ENCODE results near the gene SLC39A7. TPM values are rescaled to one million over a fixed set of nuclear protein-coding genes. Genes with fewer than 3 reads are reported as not detected.

SLC39A7 gene
- total and polyA plus RNA-seq, 12 donors = 25.8 to 178 (median 53.1) TPM

DNA sequence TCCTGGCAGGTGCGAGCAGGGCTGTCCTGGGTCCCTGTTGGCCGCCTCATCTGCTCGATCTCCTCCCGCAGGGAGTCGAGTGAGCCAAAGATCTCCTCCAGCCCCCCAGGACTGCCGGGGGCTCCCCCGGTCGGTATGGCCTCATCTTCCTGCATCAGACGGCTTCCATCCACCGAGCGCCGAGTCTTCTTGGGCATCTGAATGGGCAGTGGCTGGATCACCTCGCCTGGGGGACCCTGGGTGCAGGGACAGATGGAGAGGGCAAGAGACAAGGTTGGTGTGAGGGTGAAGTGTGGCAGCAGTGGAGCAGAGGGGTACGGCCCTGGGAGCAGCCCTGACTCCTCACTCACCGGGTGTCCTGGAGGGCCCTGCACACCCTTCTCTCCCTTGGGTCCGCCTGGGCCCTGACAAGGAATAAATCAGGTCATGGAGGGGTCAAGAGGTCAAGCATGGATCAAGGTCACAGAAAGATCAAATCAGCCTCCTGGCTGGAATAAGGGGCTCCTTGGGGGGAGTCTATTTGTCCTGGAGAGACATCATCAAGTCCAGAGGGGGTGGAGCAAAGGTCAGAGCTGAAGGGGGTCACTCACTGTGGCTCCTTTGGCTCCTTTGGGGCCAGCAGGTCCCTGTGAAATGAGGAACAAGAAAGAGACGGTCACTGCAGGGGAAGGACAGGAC is 34.9 kb upstream of the SLC39A7 start:
- H3K4me1 ChIP-seq = peaks cover 0 to 17% (median 7%) of the 10 kb centered on the region in 9 donors
- intact Hi-C loops (cut with DNase I) = no loop called here
- DNase-seq (no peak), ATAC-seq (no peak)
- no peak overlapping the region for H3K27ac ChIP-seq
- no peaks in the 10 kb centered on the region for H3K9me3 ChIP-seq
- TF ChIP-seq, protein P1, sequence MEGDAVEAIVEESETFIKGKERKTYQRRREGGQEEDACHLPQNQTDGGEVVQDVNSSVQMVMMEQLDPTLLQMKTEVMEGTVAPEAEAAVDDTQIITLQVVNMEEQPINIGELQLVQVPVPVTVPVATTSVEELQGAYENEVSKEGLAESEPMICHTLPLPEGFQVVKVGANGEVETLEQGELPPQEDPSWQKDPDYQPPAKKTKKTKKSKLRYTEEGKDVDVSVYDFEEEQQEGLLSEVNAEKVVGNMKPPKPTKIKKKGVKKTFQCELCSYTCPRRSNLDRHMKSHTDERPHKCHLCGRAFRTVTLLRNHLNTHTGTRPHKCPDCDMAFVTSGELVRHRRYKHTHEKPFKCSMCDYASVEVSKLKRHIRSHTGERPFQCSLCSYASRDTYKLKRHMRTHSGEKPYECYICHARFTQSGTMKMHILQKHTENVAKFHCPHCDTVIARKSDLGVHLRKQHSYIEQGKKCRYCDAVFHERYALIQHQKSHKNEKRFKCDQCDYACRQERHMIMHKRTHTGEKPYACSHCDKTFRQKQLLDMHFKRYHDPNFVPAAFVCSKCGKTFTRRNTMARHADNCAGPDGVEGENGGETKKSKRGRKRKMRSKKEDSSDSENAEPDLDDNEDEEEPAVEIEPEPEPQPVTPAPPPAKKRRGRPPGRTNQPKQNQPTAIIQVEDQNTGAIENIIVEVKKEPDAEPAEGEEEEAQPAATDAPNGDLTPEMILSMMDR (IDR thresholded peaks at IDR 0.05) = no peak
- H3K36me3 ChIP-seq = no peaks in the 10 kb centered on the region
- H3K27me3 ChIP-seq = no peaks in the 10 kb centered on the region
- 87 to 94% methylated on average over 17 of the region's 17 CpGs for WGBS, 2 donors
- H3K4me3 ChIP-seq = no peak overlapping the region

DNA sequence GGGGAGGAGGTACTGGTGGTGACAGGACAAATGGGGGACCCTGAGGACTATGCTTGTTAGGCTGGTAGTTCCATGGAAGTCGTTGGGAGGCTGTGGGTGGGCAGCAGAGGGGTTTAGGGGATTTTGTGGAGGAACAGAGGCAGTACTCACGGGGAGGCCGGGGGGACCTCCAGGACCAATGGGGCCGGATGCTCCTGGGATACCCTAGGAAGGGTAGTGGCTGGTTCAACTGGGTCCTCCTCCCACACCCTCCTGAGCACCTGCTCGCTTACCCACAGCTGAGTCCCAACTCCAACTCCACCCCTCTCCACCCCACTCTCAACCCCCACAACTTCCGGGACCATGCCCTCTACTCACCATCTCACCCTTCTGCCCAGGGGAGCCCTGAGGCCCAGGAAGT is 34.3 kb upstream of the SLC39A7 start:
- 85 to 89% methylated on average over 6 of the region's 6 CpGs for WGBS, 2 donors
- ATAC-seq (no peak), DNase-seq (no peak)
- intact Hi-C loops (cut with DNase I) = no loop called here
- H3K27me3 ChIP-seq = no peaks in the 10 kb centered on the region
- H3K4me1 ChIP-seq = peaks cover 0 to 10% (median 7%) of the 10 kb centered on the region in 9 donors
- H3K27ac ChIP-seq = no peak overlapping the region
- H3K4me3 ChIP-seq = no peak overlapping the region
- H3K36me3 ChIP-seq = no peaks in the 10 kb centered on the region
- TF ChIP-seq, protein P1 (IDR thresholded peaks at IDR 0.05) = no peak
- H3K9me3 ChIP-seq = no peaks in the 10 kb centered on the region

DNA sequence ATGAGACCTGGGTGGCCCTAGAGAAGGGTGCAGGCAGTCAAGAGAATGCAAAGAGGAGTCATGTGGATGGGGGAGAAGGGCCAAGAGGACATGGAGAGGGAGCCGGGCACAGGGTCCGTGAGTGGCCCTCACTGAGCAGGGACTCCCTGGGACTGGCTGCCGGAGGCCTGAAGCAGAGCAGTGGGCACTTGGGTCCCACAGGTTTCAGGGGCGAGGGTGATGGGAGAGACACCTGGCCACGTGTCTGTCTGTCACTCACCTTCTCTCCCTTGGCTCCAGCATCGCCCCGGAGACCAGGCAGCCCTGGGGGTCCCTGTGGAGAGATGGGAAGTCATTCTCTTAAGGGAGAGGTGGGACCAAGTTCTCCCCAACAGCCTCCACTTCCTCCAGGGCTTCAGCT is 33.9 kb upstream of the SLC39A7 start:
- WGBS, 2 donors = 74 to 86% methylated on average over 7 of the region's 7 CpGs
- no peaks in the 10 kb centered on the region for H3K9me3 ChIP-seq
- TF ChIP-seq, protein P1 (IDR thresholded peaks at IDR 0.05) = no peak
- ATAC-seq (no peak), DNase-seq (no peak)
- no peak overlapping the region for H3K27ac ChIP-seq
- H3K4me3 ChIP-seq = no peak overlapping the region
- intact Hi-C loops (cut with DNase I) = no loop called here
- H3K27me3 ChIP-seq = no peaks in the 10 kb centered on the region
- peaks cover 0 to 8% (median 4%) of the 10 kb centered on the region in 9 donors for H3K4me1 ChIP-seq
- H3K36me3 ChIP-seq = no peaks in the 10 kb centered on the region

DNA sequence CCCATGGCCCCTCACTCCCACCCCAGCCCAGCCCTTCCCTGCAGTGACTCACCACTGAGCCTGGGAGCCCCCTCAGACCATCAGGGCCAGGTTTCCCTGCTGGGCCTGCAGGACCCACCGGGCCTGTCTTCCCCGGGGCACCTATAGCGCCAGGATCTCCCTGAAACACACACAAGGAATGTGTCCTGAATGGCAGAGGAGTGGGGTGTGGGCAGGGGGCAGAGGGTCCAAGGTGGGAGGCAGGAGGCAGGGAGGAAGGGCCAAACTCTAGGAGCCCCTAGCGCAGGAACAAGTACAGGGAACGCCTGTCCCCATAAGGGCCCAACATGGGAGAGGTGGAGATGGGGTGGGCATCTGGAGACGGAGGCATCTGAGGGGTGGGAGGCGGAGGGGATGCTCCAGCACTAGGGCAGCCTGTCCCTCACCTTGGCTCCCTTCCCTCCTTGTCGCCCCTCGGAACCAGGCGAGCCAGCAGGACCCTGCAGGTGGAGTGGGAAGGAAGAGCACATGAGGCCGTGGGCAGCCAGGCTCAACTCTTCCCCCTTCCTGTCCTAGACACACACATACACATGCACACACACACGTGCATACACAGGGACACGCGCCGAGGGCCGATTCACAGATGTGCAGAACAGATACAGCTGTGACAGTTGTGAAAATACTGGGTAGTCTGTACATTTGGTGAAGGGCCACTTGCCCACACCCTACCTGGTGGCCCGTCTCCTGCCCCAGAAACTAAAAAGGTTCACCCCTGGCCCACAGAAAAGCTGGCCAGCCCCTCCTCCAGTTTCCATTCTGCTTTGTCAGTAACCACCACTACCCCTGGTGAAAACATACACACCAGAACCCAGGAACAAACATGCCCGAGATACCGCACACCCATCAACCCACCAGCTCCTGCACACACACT is 33.0 kb upstream of the SLC39A7 start:
- H3K4me3 ChIP-seq = no peak overlapping the region
- no peaks in the 10 kb centered on the region for H3K4me1 ChIP-seq
- ATAC-seq (no peak), DNase-seq (no peak)
- H3K27me3 ChIP-seq = no peaks in the 10 kb centered on the region
- H3K27ac ChIP-seq = no peak overlapping the region
- TF ChIP-seq, protein P1 (IDR thresholded peaks at IDR 0.05) = no peak
- intact Hi-C loops (cut with DNase I) = no loop called here
- no peaks in the 10 kb centered on the region for H3K36me3 ChIP-seq
- 89 to 92% methylated on average over 17 to 19 of the region's 19 CpGs for WGBS, 2 donors
- H3K9me3 ChIP-seq = no peaks in the 10 kb centered on the region

All from heart right ventricle (tissue), 16 donors.